Posterior cingulate gyrus (tissue), 11 donors: ENCODE data around the gene RECQL.
"Not testable (repeated sequence)": the region's sequence is repeated elsewhere in the genome, so short reads cannot be mapped to it uniquely, and the experiment has no call there.

Source experiments
- DNase-seq, 10 donors: peaks; one replicate each; pipeline versions ENCODE4 v3.0.0 to v3.0.0-alpha.2; 2020 to 2021; ENCODE audit warnings: mixed read lengths in 3 of 10
- intact Hi-C: fragments of 100-400 bp; cut with DNase I; formaldehyde crosslinking; loops from one replicate; pipeline ENCODE4 v1.15.1; 2023

RECQL gene

DNA sequence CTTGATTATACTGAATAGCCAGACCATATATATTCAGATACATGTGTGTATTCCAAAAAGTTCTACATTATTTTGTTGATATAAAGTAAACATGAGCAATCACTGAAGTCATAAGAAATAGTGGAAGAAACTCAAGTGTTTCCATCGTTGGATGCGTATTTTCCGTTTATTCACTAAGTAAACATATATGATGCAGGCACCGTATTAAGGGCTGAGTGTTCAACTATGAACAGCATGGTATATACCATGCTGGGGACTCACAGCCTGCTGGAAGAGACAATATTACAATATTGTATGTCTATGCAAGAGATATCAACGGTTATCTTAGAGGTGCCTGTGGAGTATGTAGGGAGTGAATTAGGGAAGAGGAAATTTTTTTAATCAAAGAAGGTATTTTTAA, 62.8 kb downstream of the RECQL start:
- DNase-seq = no peak
- intact Hi-C loops = loop anchor here (5.0 kb wide), 1 partner anchor 191 kb away; no protein-coding TSS in a partner anchor

DNA sequence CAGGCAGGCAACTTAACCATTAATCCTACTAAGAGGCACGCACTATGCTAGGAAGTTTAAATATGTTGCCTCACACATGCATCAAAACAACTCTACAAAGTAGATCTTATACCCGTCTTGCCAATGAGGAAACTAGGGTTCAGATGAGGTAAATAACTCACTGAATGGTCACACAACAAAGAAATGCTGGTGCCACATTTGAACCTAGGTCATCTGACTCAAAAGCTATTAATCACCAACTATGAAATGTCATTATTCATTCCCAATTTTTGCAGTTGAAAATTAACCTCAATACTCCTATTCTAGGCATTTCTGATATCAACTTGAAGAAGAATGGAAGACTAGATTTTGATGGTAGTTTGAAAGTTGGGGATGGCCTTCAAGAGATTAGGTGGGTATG, 66.7 kb downstream of the RECQL start:
- DNase-seq = no peak
- intact Hi-C loops = loop anchor here (5.0 kb wide), 1 partner anchor 187 kb away; no protein-coding TSS in a partner anchor

DNA sequence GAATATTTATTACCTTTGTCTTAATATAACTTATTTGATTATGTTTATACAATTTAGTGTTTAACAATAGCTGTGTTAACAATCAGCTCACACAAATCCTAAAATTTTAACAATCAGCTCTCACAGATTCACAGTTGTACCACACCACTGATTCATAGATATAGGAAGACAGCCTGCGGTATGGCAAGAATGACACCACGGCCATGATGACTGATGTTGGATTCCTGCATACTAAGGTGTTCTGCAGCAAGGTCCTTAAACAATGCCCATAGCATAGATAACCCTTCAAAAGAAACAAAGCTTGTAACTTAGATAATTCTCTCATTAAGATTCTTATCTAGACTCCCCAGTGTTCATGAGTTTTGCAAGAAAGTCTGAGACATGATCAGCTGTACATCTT, 67.9 kb downstream of the RECQL start:
- intact Hi-C loops = no loop called here
- DNase-seq = no peak

DNA sequence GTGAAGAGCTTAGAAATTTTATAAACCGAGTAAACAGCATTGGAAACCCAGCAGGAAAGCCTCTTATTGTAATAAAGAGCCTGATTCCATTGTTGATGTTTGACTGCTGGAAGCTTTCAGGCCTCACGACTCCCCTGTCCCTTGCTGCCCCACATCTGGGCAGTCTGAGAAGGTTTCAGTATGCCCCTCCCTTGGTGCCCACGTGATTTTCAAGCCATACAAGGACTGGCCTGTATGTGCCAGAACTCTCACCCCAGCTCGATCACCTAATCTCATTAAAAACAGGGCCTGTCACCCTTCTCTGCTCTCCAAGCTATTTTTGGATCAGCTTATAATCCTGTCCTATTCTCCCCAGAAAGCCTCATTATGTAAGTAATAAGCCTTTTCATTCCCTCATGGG, 71.4 kb downstream of the RECQL start:
- intact Hi-C loops = no loop called here

DNA sequence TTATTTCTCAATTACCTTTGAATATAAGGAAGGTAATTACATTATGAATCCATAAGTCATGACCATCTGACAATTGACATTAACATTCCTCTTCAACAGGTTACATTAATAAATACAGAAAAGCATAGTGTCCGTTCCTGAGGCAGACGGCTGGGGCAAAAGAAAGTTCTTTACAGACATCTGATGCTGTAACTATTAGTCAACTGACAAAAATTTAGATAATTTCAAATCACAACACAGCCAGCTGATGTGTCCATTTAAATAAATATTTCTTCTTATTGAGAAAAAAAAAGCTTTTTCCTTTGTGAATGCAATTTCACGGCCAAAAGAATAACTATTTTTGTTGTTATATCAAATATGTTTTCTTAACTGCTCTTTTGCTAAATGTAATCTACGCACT, 73.2 kb downstream of the RECQL start:
- intact Hi-C loops = no loop called here
- DNase-seq = no peak

More for the DNA sequence above, 71.4 kb downstream of the RECQL start:
- DNase-seq = peak in 2 of 10 donors; percentile 22 to 51

DNA sequence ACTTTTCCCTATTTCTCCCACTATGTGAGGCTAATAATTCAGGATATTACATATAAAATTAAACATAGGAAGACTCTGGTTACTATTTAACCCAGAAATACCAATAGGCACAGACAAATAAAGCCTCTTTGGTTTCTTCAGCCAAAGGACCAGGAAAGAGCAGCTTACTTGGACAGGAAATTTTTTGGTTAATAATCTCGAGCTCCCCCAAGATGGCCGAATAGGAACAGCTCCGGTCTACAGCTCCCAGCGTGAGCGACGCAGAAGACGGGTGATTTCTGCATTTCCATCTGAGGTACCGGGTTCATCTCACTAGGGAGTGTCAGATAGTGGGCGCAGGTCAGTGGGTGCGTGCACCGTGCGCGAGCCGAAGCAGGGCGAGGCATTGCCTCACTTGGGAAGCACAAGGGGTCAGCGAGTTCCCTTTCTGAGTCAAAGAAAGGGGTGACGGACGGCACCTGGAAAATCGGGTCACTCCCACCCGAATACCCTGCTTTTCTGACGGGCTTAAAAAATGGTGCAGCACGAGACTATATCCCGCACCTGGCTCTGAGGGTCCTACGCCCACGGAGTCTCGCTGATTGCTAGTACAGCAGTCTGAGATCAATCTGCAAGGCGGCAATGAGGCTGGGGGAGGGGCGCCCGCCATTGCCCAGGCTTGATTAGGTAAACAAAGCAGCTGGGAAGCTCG, 82.3 kb downstream of the RECQL start:
- intact Hi-C loops = not testable (repeated sequence)
- DNase-seq = peak in 2 of 10 donors; percentile 57 to 58
